ENCODE measurements around the gene ANKS1B. TPM values are rescaled to one million over a fixed set of nuclear protein-coding genes. Genes with fewer than 3 reads are reported as not detected.

ANKS1B gene
- total and polyA plus RNA-seq, 10 of the 15 experiments (the other 5 are each of a cell fraction or from before 2014, with no cell fraction given): 0.16 to 1.3 (median 0.82) TPM; not detected in 7

GRCh38 chr12:98714426-98714825, 1270.3 kb downstream of the ANKS1B start:
- peaks cover 2 to 16% of the 10 kb centered on the region in 2 experiments for H3K36me3 ChIP-seq (ENCODE audit: control insufficient read depth in 2 of 2, insufficient read depth in 2 of 2, low read length in 1 of 2)
- WGBS (ENCODE audit: insufficient coverage, insufficient replicate concordance, low lambda C conversion rate, missing lambda C conversion rate): 85% methylated on average over 4 of the region's 4 CpGs
- H3K4me3 ChIP-seq: no peak overlapping the region
- SMC1A ChIA-PET (ENCODE audit: uncharacterized antibody, unreplicated experiment): no interaction called here
- H3K27ac ChIP-seq (ENCODE audit: control insufficient read depth, insufficient read depth): no peak overlapping the region
- intact Hi-C loops (cut with micrococcal nuclease; ENCODE audit: unreplicated experiment): no loop called here
- no peak overlapping the region for H2AFZ ChIP-seq (ENCODE audit: control insufficient read depth, low read depth, low read length)
- H3K27me3 ChIP-seq (replicated peaks in 1 of 2; ENCODE audit: control insufficient read depth in 2 of 2, insufficient read depth in 2 of 2, low read length in 1 of 2): no peaks in the 10 kb centered on the region
- CTCF ChIA-PET: no interaction called here
- in situ Hi-C loops (cut with MboI): no loop called here
- FAIRE-seq (no peak), ATAC-seq (no peak), DNase-seq (ENCODE audit: low read depth, low spot score) (no peak)
- BruUV-seq (replicated peaks): no TSS peak
- H3K4me1 ChIP-seq (ENCODE audit: control insufficient read depth, insufficient read depth, low read length): no peaks in the 10 kb centered on the region
- RAD21 ChIA-PET (ENCODE audit: unreplicated experiment): no interaction called here
- no peak overlapping the region for H3K4me2 ChIP-seq (ENCODE audit: control insufficient read depth, insufficient read depth)
- H3K79me2 ChIP-seq (ENCODE audit: control insufficient read depth, insufficient read depth, low read length): no peaks in the 10 kb centered on the region
- H3K9me3 ChIP-seq (replicated peaks; ENCODE audit: control insufficient read depth, insufficient read depth, low read length): no peaks in the 10 kb centered on the region
- no peak overlapping the region for H3K9ac ChIP-seq (ENCODE audit: control insufficient read depth, insufficient read depth, low read length)
- POLR2A ChIA-PET: no interaction called here
- no peaks in the 10 kb centered on the region for H4K20me1 ChIP-seq (ENCODE audit: control insufficient read depth, insufficient read depth)
- TF ChIP-seq FOXK2 (IDR thresholded peaks at IDR 0.05): no peak
- no peak for TF ChIP-seq TCF3 (IDR thresholded peaks at IDR 0.05; ENCODE audit: borderline replicate concordance, insufficient read depth, low read depth, low read length)
- no peak for TF ChIP-seq RELB (IDR thresholded peaks at IDR 0.05; ENCODE audit: low read depth)
- TF ChIP-seq HDAC6 (IDR thresholded peaks at IDR 0.05; ENCODE audit: unreplicated experiment): no peak
- no peak for TF ChIP-seq ZBTB11 (CRISPR knock-in tag; IDR thresholded peaks at IDR 0.05)
- no peak for TF ChIP-seq GATAD2B (conservative IDR thresholded peaks at IDR 0.05; ENCODE audit: low read depth)
- TF ChIP-seq PBX3 (IDR thresholded peaks at IDR 0.05; ENCODE audit: insufficient replicate concordance, low read depth, low read length): no peak
- no peak for TF ChIP-seq KDM1A (IDR thresholded peaks at IDR 0.05; ENCODE audit: borderline replicate concordance)
- TF ChIP-seq CEBPB (IDR thresholded peaks at IDR 0.05; ENCODE audit: borderline replicate concordance in 1 of 2, low read depth in 2 of 2, low read length in 2 of 2): no peak
- TF ChIP-seq E4F1 (IDR thresholded peaks at IDR 0.05; ENCODE audit: borderline replicate concordance, partially characterized antibody): no peak
- no peak for TF ChIP-seq ATF3 (IDR thresholded peaks at IDR 0.05; ENCODE audit: borderline replicate concordance, extremely low read depth, low read depth, low read length)
- TF ChIP-seq RFX5 (IDR thresholded peaks at IDR 0.05; ENCODE audit: low read depth, low read length): no peak
